CD14-positive monocyte (primary cell): ENCODE results near the gene TOX3. TPM values are rescaled to one million over a fixed set of nuclear protein-coding genes. Genes with fewer than 3 reads are reported as not detected.

ENCODE experiments used
- DNase-seq, 3 donors: peaks; one replicate each; pipeline ENCODE4 v3.0.0-alpha.2; 2011 to 2022
- H2AFZ ChIP-seq: 2 replicates; pipeline ENCODE4 v1.6.0; 2012; ENCODE audit warnings: mild to moderate bottlenecking, low read depth, low read length, inconsistent platforms; ENCODE audit not compliant: insufficient read depth, poor library complexity, severe bottlenecking
- H3K27ac ChIP-seq, 2 donors: 1 replicate in 1 of 2; 2 replicates in 1 of 2; pipeline ENCODE4 v1.5.1; 2012 to 2013; ENCODE audit warnings: low read length in 2 of 2, control low read depth in 1 of 2, inconsistent platforms in 1 of 2, low read depth in 1 of 2, mild to moderate bottlenecking in 1 of 2
- H3K27me3 ChIP-seq, 2 donors: one replicate each; pipeline versions ENCODE4 v1.6.0 to v1.6.1; 2011 to 2013; ENCODE audit warnings: low read length in 2 of 2; ENCODE audit not compliant: control insufficient read depth in 2 of 2, insufficient read depth in 2 of 2
- H3K36me3 ChIP-seq, 2 donors: replicated peaks in 1 of 2; 1 replicate in 1 of 2; 2 replicates in 1 of 2; pipeline versions ENCODE4 v1.5.1 to v1.6.1; 2012 to 2013; ENCODE audit warnings: low read length in 2 of 2, control low read depth in 1 of 2, inconsistent platforms in 1 of 2, mild to moderate bottlenecking in 1 of 2; ENCODE audit not compliant: insufficient read depth in 2 of 2, control insufficient read depth in 1 of 2
- H3K4me1 ChIP-seq, 2 donors: 1 replicate in 1 of 2; 2 replicates in 1 of 2; pipeline versions ENCODE4 v1.5.1 to v1.6.1; 2012 to 2013; ENCODE audit warnings: low read length in 2 of 2, control low read depth in 1 of 2, inconsistent platforms in 1 of 2, mild to moderate bottlenecking in 1 of 2, moderate library complexity in 1 of 2; ENCODE audit not compliant: insufficient read depth in 2 of 2, control insufficient read depth in 1 of 2
- H3K4me2 ChIP-seq: replicated peaks from 2 replicates; pipeline ENCODE3; 2012; ENCODE audit warnings: low read length, moderate library complexity, mild to moderate bottlenecking; ENCODE audit not compliant: poor library complexity, severe bottlenecking; ENCODE audit errors: extremely low read depth
- H3K4me3 ChIP-seq, 3 experiments: fragments of 200-600 bp in 1 of 3; sonication (generic) in 1 of 3; replicated peaks in 1 of 3; 1 replicate in 2 of 3; 2 replicates in 1 of 3; pipeline ENCODE4 v1.5.1; 2011 to 2013; ENCODE audit warnings: low read length in 3 of 3, mild to moderate bottlenecking in 3 of 3, control low read depth in 2 of 3, low read depth in 2 of 3, inconsistent platforms in 1 of 3, moderate library complexity in 1 of 3
- H3K79me2 ChIP-seq: 2 replicates; pipeline ENCODE4 v1.6.0; 2012; ENCODE audit warnings: mild to moderate bottlenecking, control low read depth, inconsistent platforms, low read length, moderate library complexity; ENCODE audit not compliant: insufficient read depth
- H3K9ac ChIP-seq: 2 replicates; pipeline ENCODE4 v1.6.0; 2017; ENCODE audit warnings: low read length, mild to moderate bottlenecking; ENCODE audit not compliant: insufficient read depth, poor library complexity, severe bottlenecking
- H3K9me3 ChIP-seq, 2 donors: replicated peaks in 1 of 2; 1 replicate in 1 of 2; 2 replicates in 1 of 2; pipeline versions ENCODE4 v1.5.1 to v1.6.1; 2012 to 2013; ENCODE audit warnings: low read length in 2 of 2, control low read depth in 1 of 2; ENCODE audit not compliant: control insufficient read depth in 1 of 2, insufficient read depth in 1 of 2
- H4K20me1 ChIP-seq: 2 replicates; pipeline ENCODE4 v1.6.0; 2012; ENCODE audit warnings: mild to moderate bottlenecking, low read length, control low read depth, moderate library complexity; ENCODE audit not compliant: insufficient read depth
- H3K27ac Mint-ChIP-seq, 7 donors: one replicate each; pipeline ENCODE4 v1.8.0; 2020; ENCODE audit warnings: mild to moderate bottlenecking in 7 of 7, mixed read lengths in 7 of 7, moderate library complexity in 6 of 7, inconsistent platforms in 2 of 7
- H3K27me3 Mint-ChIP-seq, 3 donors: one replicate each; pipeline ENCODE4 v1.8.0; 2021 to 2022; ENCODE audit warnings: low read depth in 3 of 3, mild to moderate bottlenecking in 3 of 3, mixed read lengths in 3 of 3, moderate library complexity in 3 of 3, inconsistent platforms in 1 of 3
- H3K36me3 Mint-ChIP-seq, 2 donors: one replicate each; pipeline ENCODE4 v1.8.0; 2020; ENCODE audit warnings: mixed read lengths in 2 of 2, inconsistent platforms in 1 of 2, mild to moderate bottlenecking in 1 of 2
- H3K4me1 Mint-ChIP-seq: one replicate; pipeline ENCODE4 v1.8.0; 2020; ENCODE audit warnings: mild to moderate bottlenecking, mixed read lengths
- H3K4me3 Mint-ChIP-seq, 2 donors: one replicate each; pipeline ENCODE4 v1.8.0; 2020; ENCODE audit warnings: mild to moderate bottlenecking in 2 of 2, mixed read lengths in 2 of 2, moderate library complexity in 1 of 2
- H3K9me3 Mint-ChIP-seq, 7 donors: one replicate each; pipeline ENCODE4 v1.8.0; 2020 to 2022; ENCODE audit warnings: mixed read lengths in 7 of 7, mild to moderate bottlenecking in 6 of 7, moderate library complexity in 6 of 7, inconsistent platforms in 2 of 7
- CTCF ChIP-seq: fragments of 200-600 bp; IDR thresholded peaks from one replicate; pipeline ENCODE4 v1.8.0; 2022; ENCODE audit warnings: antibody characterized with exemption, mild to moderate bottlenecking
- WGBS: methylation state at CpG from one replicate; pipeline ENCODE4 v1.1.5; 2013; ENCODE audit warnings: missing lambda C conversion rate; ENCODE audit not compliant: insufficient coverage; 5-methylcytosine and 5-hydroxymethylcytosine counted together
- intact Hi-C, 2 donors: fragments of 100-400 bp; cut with micrococcal nuclease; formaldehyde crosslinking; loops; one replicate each; pipeline versions ENCODE4 v1.15.0 to v1.15.1; 2023
- polyA plus RNA-seq, 3 donors: library from polyadenylated mRNA; depleted of rRNA in 1 of 3; unstranded in 2 of 3; stranded (reverse) in 1 of 3; fragments of 300-500 nt in 2 of 3; fragments of >200 nt in 1 of 3; fragmentation: Illumina TruSeq in 2 of 3; gene quantifications; 1 replicate in 2 of 3; 2 replicates in 1 of 3; pipeline ENCODE4 v1.2.3, GENCODE V29; 2012 to 2021

TOX3 gene
- polyA plus RNA-seq, 3 donors: not detected

DNA sequence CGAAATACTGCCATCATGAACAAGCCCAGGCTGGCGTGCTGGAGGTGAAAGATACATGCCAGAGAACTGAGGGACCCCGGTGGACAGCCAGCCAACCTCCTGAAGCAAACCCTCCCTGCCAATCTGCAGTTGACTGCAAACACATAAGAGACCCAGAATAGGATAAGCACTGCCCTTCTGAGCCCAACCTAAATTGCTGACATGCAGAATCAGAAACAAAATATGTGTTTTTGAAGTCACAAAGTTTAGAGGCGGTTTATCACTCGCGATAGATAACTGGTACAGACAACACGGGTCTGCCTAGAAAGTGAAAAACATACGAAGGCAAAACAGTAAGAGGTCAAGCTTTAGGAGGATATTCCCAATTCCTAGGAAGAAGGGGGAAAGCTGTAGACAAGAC, 14.6 kb downstream of the TOX3 start:
- Mint-ChIP-seq H3K27ac (no peak overlapping the region), H3K4me1 (no peaks in the 10 kb centered on the region), H3K9me3 (peaks cover 0 to 6% (median 0%) of the 10 kb centered on the region in 7 donors), H3K36me3 (no peaks in the 10 kb centered on the region), H3K27me3 (no peaks in the 10 kb centered on the region), H3K4me3 (no peak overlapping the region)
- 94% methylated on average over 7 of the region's 8 CpGs for WGBS
- Histone ChIP-seq H3K27ac (no peak overlapping the region), H3K9ac (no peak overlapping the region), H3K4me3 (no peak overlapping the region), H3K9me3 (peaks cover 0 to 4% of the 10 kb centered on the region in 2 donors), H3K4me2 (no peak overlapping the region), H2AFZ (no peak overlapping the region), H4K20me1 (no peaks in the 10 kb centered on the region), H3K36me3 (no peaks in the 10 kb centered on the region), H3K27me3 (no peaks in the 10 kb centered on the region), H3K79me2 (no peaks in the 10 kb centered on the region), H3K4me1 (no peaks in the 10 kb centered on the region)
- intact Hi-C loops: no loop called here
- no peak for DNase-seq
- TF ChIP-seq CTCF: no peak

GRCh38 chr16:52529226-52529625, 17.7 kb downstream of the TOX3 start:
- intact Hi-C loops: no loop called here
- no peaks in the 10 kb centered on the region for H3K4me1 Mint-ChIP-seq
- no peak for TF ChIP-seq CTCF
- Histone ChIP-seq H3K4me3 (no peak overlapping the region), H3K79me2 (no peaks in the 10 kb centered on the region), H3K27ac (no peak overlapping the region), H3K36me3 (no peaks in the 10 kb centered on the region), H3K9me3 (peaks cover 0 to 4% of the 10 kb centered on the region in 2 donors), H3K9ac (no peak overlapping the region), H3K4me1 (no peaks in the 10 kb centered on the region), H3K4me2 (no peak overlapping the region), H3K27me3 (no peaks in the 10 kb centered on the region), H4K20me1 (no peaks in the 10 kb centered on the region), H2AFZ (no peak overlapping the region)
- H3K9me3 Mint-ChIP-seq: peaks cover 0 to 6% (median 0%) of the 10 kb centered on the region in 7 donors
- H3K4me3 Mint-ChIP-seq: no peak overlapping the region
- WGBS: no CpG with 5 or more reads among the region's 1 CpG
- H3K27me3 Mint-ChIP-seq: peaks cover 0 to 1% (median 0%) of the 10 kb centered on the region in 3 donors
- no peaks in the 10 kb centered on the region for H3K36me3 Mint-ChIP-seq
- no peak for DNase-seq
- no peak overlapping the region for H3K27ac Mint-ChIP-seq
